Mesenchymal stem cell (in vitro differentiated cells and primary cell): Measurements from ENCODE around the gene KRT10.

Source experiments
- DNase-seq: peaks from one replicate; pipeline ENCODE4 v3.0.0-alpha.2; 2013
- H2AFZ ChIP-seq: one replicate; pipeline ENCODE4 v1.6.1; 2013; ENCODE audit warnings: low read depth, mild to moderate bottlenecking, control low read depth, inconsistent platforms, low read length, moderate library complexity
- H2AK5ac ChIP-seq: 2 replicates; pipeline ENCODE4 v1.6.1; 2013; ENCODE audit warnings: low read length, moderate library complexity, mild to moderate bottlenecking, inconsistent platforms; ENCODE audit not compliant: severe bottlenecking
- H2BK120ac ChIP-seq: one replicate; pipeline ENCODE4 v1.6.1; 2013; ENCODE audit warnings: low read depth, mild to moderate bottlenecking, inconsistent platforms, low read length, moderate library complexity
- H2BK12ac ChIP-seq, 2 experiments: one replicate each; pipeline ENCODE4 v1.6.1; 2013; ENCODE audit warnings: inconsistent platforms in 2 of 2, low read length in 2 of 2, mild to moderate bottlenecking in 2 of 2, moderate library complexity in 2 of 2, control low read depth in 1 of 2
- H2BK15ac ChIP-seq: one replicate; pipeline ENCODE4 v1.6.1; 2013; ENCODE audit warnings: mild to moderate bottlenecking, low read depth, inconsistent platforms; ENCODE audit not compliant: poor library complexity, severe bottlenecking
- H2BK5ac ChIP-seq: 2 replicates; pipeline ENCODE4 v1.6.1; 2013; ENCODE audit warnings: low read depth, mild to moderate bottlenecking, low read length, control low read depth, inconsistent platforms; ENCODE audit not compliant: poor library complexity, severe bottlenecking
- H3K14ac ChIP-seq, 2 experiments: one replicate each; pipeline ENCODE4 v1.6.1; 2013; ENCODE audit warnings: inconsistent platforms in 2 of 2, low read length in 2 of 2, control low read depth in 1 of 2, mild to moderate bottlenecking in 1 of 2, moderate library complexity in 1 of 2
- H3K18ac ChIP-seq, 2 experiments: one replicate each; pipeline ENCODE4 v1.6.1; 2013; ENCODE audit warnings: inconsistent platforms in 2 of 2, low read length in 2 of 2, control low read depth in 1 of 2, low read depth in 1 of 2, mild to moderate bottlenecking in 1 of 2
- H3K23ac ChIP-seq, 2 experiments: one replicate each; pipeline ENCODE4 v1.6.1; 2013; ENCODE audit warnings: inconsistent platforms in 2 of 2, low read length in 2 of 2, mild to moderate bottlenecking in 2 of 2, moderate library complexity in 2 of 2, control low read depth in 1 of 2
- H3K27ac ChIP-seq: 2 replicates; pipeline ENCODE4 v1.5.1; 2013; ENCODE audit warnings: mild to moderate bottlenecking, moderate library complexity, low read length, control low read depth, inconsistent platforms; ENCODE audit not compliant: poor library complexity, severe bottlenecking
- H3K27me3 ChIP-seq, 2 experiments: 2 replicates each; pipeline versions ENCODE4 v1.6.1 to v1.7.0; 2013; ENCODE audit warnings: low read length in 2 of 2, mild to moderate bottlenecking in 2 of 2, moderate library complexity in 2 of 2, control low read depth in 1 of 2, inconsistent platforms in 1 of 2; ENCODE audit not compliant: control insufficient read depth in 1 of 2, insufficient read depth in 1 of 2
- H3K36me3 ChIP-seq, 2 experiments: 2 replicates each; pipeline versions ENCODE4 v1.6.1 to v1.7.0; 2013; ENCODE audit warnings: low read length in 2 of 2, control low read depth in 1 of 2, inconsistent platforms in 1 of 2, low read depth in 1 of 2, mild to moderate bottlenecking in 1 of 2; ENCODE audit not compliant: insufficient read depth in 2 of 2, control insufficient read depth in 1 of 2
- H3K4ac ChIP-seq, 2 experiments: one replicate each; pipeline ENCODE4 v1.6.1; 2013; ENCODE audit warnings: inconsistent platforms in 2 of 2, low read length in 2 of 2, mild to moderate bottlenecking in 2 of 2, moderate library complexity in 2 of 2, control low read depth in 1 of 2, low read depth in 1 of 2
- H3K4me1 ChIP-seq: 2 replicates; pipeline ENCODE4 v1.6.1; 2013; ENCODE audit warnings: low read depth, low read length, control low read depth; ENCODE audit not compliant: control insufficient read depth, insufficient read depth
- H3K4me2 ChIP-seq: 2 replicates; pipeline ENCODE4 v1.6.1; 2013; ENCODE audit warnings: low read length, mild to moderate bottlenecking, inconsistent platforms; ENCODE audit not compliant: poor library complexity, severe bottlenecking
- H3K4me3 ChIP-seq, 2 experiments: 2 replicates each; pipeline versions ENCODE4 v1.5.1 to v1.7.0; 2013; ENCODE audit warnings: low read length in 2 of 2, mild to moderate bottlenecking in 2 of 2, control low read depth in 1 of 2, low read depth in 1 of 2; ENCODE audit not compliant: insufficient read depth in 1 of 2
- H3K79me1 ChIP-seq: replicated peaks from 2 replicates; pipeline ENCODE4 v1.6.1; 2013; ENCODE audit warnings: mild to moderate bottlenecking, control low read depth, low read length, inconsistent platforms; ENCODE audit not compliant: poor library complexity, severe bottlenecking
- H3K9ac ChIP-seq: 2 replicates; pipeline ENCODE4 v1.7.0; 2013; ENCODE audit warnings: mild to moderate bottlenecking, low read length, moderate library complexity
- H3K9me3 ChIP-seq: 2 replicates; pipeline ENCODE4 v1.7.0; 2013; ENCODE audit warnings: mild to moderate bottlenecking, low read length; ENCODE audit not compliant: control insufficient read depth
- H4K8ac ChIP-seq: one replicate; pipeline ENCODE4 v1.6.1; 2013; ENCODE audit warnings: inconsistent platforms, mild to moderate bottlenecking, low read length, moderate library complexity
- H4K91ac ChIP-seq: one replicate; pipeline ENCODE4 v1.6.1; 2013; ENCODE audit warnings: mild to moderate bottlenecking, low read length, inconsistent platforms
- WGBS: methylation state at CpG from one replicate; pipeline ENCODE4 v1.1.7; 2013; ENCODE audit warnings: mixed read lengths; 5-methylcytosine and 5-hydroxymethylcytosine counted together

The KRT10 gene

GRCh38 chr17:40813804-40814203, 8.6 kb downstream of the KRT10 start:
- Histone ChIP-seq H3K4me1 (no peaks in the 10 kb centered on the region), H3K9me3 (no peaks in the 10 kb centered on the region), H3K27me3 (peaks cover 0 to 4% of the 10 kb centered on the region in 2 experiments), H3K4ac (no peak overlapping the region), H3K14ac (no peak overlapping the region), H2BK120ac (no peak overlapping the region), H3K4me3 (no peak overlapping the region), H3K27ac (no peak overlapping the region), H3K4me2 (no peak overlapping the region), H3K36me3 (peaks cover 4 to 19% of the 10 kb centered on the region in 2 experiments), H2AFZ (no peak overlapping the region), H2AK5ac (no peak overlapping the region), H4K91ac (no peak overlapping the region), H3K79me1 (peaks cover 4% of the 10 kb centered on the region), H3K9ac (no peak overlapping the region), H2BK15ac (no peak overlapping the region), H4K8ac (no peak overlapping the region), H3K23ac (no peak overlapping the region), H3K18ac (no peak overlapping the region), H2BK12ac (no peak overlapping the region), H2BK5ac (no peak overlapping the region)
- WGBS: 66% methylated on average over 4 of the region's 4 CpGs
- DNase-seq: no peak

DNA sequence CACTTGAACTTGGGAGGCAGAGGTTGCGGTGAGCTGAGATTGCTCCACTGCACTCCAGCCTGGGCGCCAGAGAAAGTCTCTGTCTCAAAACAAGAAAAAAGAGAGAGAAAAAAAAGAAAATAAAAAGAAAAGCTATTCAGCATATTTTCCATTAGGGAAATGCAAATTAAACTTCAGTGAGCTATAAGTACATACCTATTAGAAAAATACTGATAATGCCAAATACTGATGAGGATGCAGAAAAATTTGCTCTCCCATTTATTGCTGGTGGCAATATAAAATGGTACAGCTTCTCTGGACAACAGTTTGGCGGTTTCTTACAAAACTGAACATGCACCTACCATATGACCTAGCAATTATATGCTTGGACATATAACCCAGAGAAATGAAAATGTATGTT, 9.8 kb downstream of the KRT10 start:
- H3K79me1 ChIP-seq: peaks cover 4% of the 10 kb centered on the region
- H2AFZ ChIP-seq: no peak overlapping the region
- no peak overlapping the region for H3K23ac ChIP-seq
- no peak overlapping the region for H4K91ac ChIP-seq
- no peak overlapping the region for H4K8ac ChIP-seq
- no peak overlapping the region for H3K27ac ChIP-seq
- H3K9ac ChIP-seq: no peak overlapping the region
- no peak overlapping the region for H2BK15ac ChIP-seq
- H3K18ac ChIP-seq: no peak overlapping the region
- no peak overlapping the region for H2AK5ac ChIP-seq
- no peak overlapping the region for H3K14ac ChIP-seq
- no peak overlapping the region for H3K4ac ChIP-seq
- no peak overlapping the region for H3K4me3 ChIP-seq
- H3K4me1 ChIP-seq: no peaks in the 10 kb centered on the region
- no peak overlapping the region for H2BK12ac ChIP-seq
- H2BK5ac ChIP-seq: no peak overlapping the region
- no peaks in the 10 kb centered on the region for H3K9me3 ChIP-seq
- 69% methylated on average over 2 of the region's 3 CpGs for WGBS
- H3K27me3 ChIP-seq: peaks cover 0 to 14% of the 10 kb centered on the region in 2 experiments
- no peak overlapping the region for H3K4me2 ChIP-seq
- no peak for DNase-seq
- peaks cover 4 to 14% of the 10 kb centered on the region in 2 experiments for H3K36me3 ChIP-seq
- H2BK120ac ChIP-seq: no peak overlapping the region

DNA sequence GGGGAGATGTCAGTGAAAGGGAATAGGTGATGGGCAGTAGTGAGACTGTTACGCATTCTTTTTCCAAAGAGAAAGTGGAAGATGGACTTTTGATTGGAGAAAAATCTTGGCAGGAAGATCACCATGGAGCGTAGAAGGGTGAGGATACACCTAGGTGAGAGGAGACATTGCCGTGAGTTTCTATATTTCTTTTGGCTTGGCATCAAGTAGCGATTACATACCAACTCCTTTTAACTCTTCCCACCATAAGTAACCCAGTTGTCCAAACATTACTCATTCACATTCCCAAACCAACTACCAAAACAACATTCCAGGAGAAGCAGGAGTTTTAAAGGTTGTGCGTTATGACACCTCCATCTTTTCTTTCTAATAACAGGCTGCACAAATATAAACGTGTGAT, 11.9 kb downstream of the KRT10 start:
- Histone ChIP-seq H2AK5ac (no peak overlapping the region), H3K79me1 (no peaks in the 10 kb centered on the region), H3K36me3 (no peaks in the 10 kb centered on the region), H3K27me3 (peaks cover 0 to 35% of the 10 kb centered on the region in 2 experiments), H2BK120ac (no peak overlapping the region), H4K8ac (no peak overlapping the region), H3K18ac (no peak overlapping the region), H2BK5ac (no peak overlapping the region), H3K9ac (no peak overlapping the region), H3K4me1 (no peaks in the 10 kb centered on the region), H3K4ac (no peak overlapping the region), H3K27ac (peak overlapping the region; percentile 52), H4K91ac (no peak overlapping the region), H3K23ac (no peak overlapping the region), H2BK15ac (no peak overlapping the region), H2BK12ac (no peak overlapping the region), H2AFZ (no peak overlapping the region), H3K14ac (no peak overlapping the region), H3K4me2 (peak overlapping the region; percentile 15), H3K9me3 (no peaks in the 10 kb centered on the region), H3K4me3 (no peak overlapping the region)
- WGBS: 94% methylated on average over 4 of the region's 6 CpGs
- no peak for DNase-seq

DNA sequence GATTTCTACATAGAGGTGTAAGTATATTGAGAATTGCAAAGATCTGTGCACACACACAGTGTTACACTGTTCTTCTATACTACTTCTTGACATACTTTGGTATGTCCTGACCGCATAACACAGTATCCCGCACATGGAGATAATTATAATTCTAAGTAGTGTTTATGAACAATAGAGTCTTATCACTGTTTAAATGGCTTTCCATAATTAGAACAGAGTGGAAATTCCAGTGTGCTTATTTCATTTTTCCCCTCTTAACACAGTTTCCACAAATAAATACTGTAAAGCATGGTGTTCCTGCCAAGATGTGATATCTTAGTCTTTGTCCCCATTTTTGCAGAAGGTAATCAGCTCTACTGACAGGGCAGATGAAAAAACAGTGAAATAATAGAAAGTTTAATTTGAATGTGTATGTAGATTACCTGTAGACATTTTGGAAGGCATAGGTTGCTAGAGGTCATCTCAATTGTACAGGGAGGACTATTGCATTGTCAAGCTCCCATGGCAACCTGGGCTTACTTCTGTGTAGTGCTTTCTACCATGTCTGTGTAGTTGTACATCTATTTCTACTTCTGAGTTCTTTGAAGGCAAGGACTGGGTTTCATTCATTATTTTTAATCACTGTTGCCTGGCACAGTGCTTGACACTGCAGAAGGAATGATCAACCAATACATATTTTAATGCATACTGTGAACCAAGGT, 12.5 kb downstream of the KRT10 start:
- Histone ChIP-seq H3K27me3 (peaks cover 0 to 41% of the 10 kb centered on the region in 2 experiments), H3K9ac (no peak overlapping the region), H3K27ac (peak overlapping the region; percentile 52), H3K9me3 (no peaks in the 10 kb centered on the region), H3K4me3 (no peak overlapping the region), H2BK15ac (no peak overlapping the region), H2BK120ac (no peak overlapping the region), H3K36me3 (no peaks in the 10 kb centered on the region), H3K4me1 (no peaks in the 10 kb centered on the region), H2BK12ac (no peak overlapping the region), H3K79me1 (no peaks in the 10 kb centered on the region), H4K91ac (no peak overlapping the region), H3K18ac (no peak overlapping the region), H2BK5ac (no peak overlapping the region), H3K4me2 (peak overlapping the region; percentile 15), H2AFZ (no peak overlapping the region), H3K23ac (no peak overlapping the region), H3K14ac (no peak overlapping the region), H3K4ac (no peak overlapping the region), H4K8ac (no peak overlapping the region), H2AK5ac (peak overlapping the region; percentile 64)
- no peak for DNase-seq
- no CpG with 5 or more reads among the region's 2 CpGs for WGBS
